Gastrocnemius medialis (tissue), 4 donors: ENCODE results near the gene GALNT5.

ENCODE experiments used
- CTCF ChIP-seq, 5 experiments: fragments of 450-650 bp in 3 of 5; fragments of 200-600 bp in 2 of 5; sonication (generic) in 2 of 5; IDR thresholded peaks in 4 of 5; conservative IDR thresholded peaks in 1 of 5; 1 replicate in 4 of 5; 2 replicates in 1 of 5; pipeline ENCODE4 v1.5.1; 2016 to 2019; ENCODE audit warnings: antibody characterized with exemption in 5 of 5, mild to moderate bottlenecking in 3 of 5, moderate library complexity in 3 of 5
- POLR2A ChIP-seq, 2 donors: fragments of 450-650 bp; IDR thresholded peaks; one replicate each; pipeline ENCODE4 v1.6.1; 2017; ENCODE audit warnings: antibody characterized with exemption in 2 of 2, mild to moderate bottlenecking in 2 of 2, moderate library complexity in 2 of 2

DNA sequence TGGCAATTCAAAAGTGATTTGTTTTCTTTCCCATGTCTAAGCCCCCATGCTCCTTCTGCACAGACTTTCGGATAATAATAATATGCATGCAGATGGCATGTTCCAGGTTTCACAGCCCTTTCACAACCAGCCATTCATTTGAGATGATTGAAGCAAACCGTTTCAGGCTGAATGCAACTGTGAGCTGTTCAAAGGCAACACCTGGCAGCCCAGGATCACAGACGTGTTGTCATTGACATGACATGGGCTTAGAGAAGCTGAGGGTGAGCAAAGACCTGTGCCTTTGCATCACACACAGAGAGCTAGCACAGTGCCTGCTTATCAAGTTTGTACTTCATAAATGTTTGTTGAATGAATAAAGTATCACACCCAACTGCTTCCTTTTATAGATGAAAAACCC is 80.5 kb downstream of the GALNT5 start:
- no peak for TF ChIP-seq POLR2A (IDR thresholded peaks at IDR 0.05)
- TF ChIP-seq CTCF (IDR thresholded peaks at IDR 0.05 in 4 of 5, conservative IDR thresholded peaks at IDR 0.05 in 1 of 5): no peak
